CD4-positive, alpha-beta T cell treated with Interleukin-21 for 1 hour (primary cell): ENCODE results near the gene ANKS1A.

Experiments
- DNase-seq: peaks from one replicate; pipeline ENCODE4 v3.0.0-alpha.2; 2020

The ANKS1A gene

DNA sequence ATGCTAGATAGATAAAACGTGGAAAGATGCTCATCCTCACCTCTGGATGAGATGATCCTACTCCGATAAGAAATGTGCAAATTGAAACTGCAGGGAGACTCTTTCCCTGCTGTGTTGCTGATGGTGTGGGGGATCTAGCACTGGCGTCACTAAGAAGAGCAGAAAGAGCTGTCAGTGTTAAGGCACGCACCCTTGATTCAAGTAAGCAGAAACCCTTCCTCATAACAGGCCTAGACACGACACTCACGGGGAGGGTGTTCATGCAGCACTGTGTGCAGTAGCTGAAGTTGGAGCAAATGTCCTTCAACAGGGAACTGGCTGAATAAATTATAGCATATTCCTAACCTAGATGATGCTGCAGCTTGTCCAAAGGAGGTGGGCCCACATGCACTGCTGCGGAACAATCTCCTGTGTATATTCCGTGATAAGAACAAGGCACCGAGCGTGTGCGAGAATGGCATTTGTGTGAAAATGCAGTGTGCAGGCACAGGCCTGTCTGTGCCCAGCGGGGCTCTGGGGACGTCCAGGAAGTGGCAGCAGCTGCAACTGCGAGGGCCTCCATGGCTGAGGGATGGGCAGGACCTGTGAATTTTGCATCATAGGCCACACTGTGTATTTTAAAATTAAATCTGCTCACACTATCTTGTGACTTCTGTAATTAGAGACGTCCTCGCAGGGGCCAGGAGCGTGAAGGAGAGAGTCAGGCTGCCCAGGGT, 188.1 kb downstream of the ANKS1A start:
- no peak for DNase-seq

- DNase-seq: no peak
Measured at GRCh38 chr6:35077713-35078105, 188.7 kb downstream of the ANKS1A start.

DNA sequence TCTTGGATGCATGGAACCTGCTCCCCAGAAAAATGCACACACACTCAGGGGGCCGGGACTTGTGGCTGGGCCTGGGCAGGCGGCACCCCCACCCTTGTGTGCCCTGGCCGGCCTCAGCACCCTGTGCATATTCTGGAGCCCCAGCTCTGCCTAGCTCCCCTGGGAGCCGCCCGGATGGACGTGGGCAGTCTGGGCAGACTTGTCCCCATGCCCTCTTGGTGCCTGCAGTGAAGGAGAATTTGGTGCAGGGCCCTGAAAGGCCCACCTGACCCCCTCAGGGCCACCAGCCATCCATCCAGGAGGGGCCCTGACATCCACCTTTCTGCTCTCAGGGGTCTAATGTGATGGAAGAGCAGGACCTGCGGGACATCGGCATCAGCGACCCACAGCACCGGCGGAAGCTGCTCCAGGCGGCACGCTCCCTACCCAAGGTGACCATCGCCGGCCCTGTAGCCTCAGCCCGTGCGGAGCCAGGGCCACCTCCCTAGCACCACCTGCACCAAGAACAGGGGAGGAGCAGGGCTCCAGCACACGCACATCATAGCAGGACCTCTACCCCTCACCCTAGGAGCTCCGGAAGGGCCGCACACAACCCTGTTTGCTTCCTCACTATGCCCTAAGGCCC, 189.3 kb downstream of the ANKS1A start:
- DNase-seq: no peak

GRCh38 chr6:35078896-35079295, 189.8 kb downstream of the ANKS1A start:
- no peak for DNase-seq

- no peak for DNase-seq
Measured at GRCh38 chr6:35079311-35080000, 190.4 kb downstream of the ANKS1A start.

DNA sequence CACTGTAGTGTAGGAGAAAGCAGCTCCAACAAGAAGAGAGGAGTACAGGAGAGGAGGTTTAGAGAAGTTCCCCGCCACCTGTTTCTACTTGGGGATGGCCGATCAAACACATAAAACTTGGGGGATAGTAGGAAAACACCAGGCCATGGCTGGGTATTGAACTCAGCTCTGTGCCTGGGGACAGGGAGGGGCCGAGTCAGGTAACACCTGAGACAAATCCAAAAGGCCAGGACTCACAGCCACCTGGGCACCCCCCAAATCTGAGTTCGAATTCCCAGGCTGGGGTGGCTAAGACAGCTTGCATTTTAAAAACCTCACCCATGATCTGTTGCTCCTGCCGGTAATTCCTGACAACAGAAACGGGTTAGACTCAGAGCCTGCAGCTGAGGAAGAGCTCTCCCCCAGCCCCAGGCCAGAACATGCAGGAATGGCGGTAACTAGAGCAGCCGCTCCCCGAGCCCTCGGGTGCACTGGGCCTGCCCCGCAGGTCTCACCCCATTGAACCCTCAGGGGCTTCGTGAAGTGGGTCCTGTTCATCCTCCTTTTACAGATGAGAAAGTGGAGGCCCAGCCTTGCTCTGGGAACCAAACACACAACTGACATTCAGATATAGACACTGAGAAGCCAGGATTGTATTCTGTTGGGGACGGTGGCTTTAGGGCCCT, 191.1 kb downstream of the ANKS1A start:
- DNase-seq: no peak

DNA sequence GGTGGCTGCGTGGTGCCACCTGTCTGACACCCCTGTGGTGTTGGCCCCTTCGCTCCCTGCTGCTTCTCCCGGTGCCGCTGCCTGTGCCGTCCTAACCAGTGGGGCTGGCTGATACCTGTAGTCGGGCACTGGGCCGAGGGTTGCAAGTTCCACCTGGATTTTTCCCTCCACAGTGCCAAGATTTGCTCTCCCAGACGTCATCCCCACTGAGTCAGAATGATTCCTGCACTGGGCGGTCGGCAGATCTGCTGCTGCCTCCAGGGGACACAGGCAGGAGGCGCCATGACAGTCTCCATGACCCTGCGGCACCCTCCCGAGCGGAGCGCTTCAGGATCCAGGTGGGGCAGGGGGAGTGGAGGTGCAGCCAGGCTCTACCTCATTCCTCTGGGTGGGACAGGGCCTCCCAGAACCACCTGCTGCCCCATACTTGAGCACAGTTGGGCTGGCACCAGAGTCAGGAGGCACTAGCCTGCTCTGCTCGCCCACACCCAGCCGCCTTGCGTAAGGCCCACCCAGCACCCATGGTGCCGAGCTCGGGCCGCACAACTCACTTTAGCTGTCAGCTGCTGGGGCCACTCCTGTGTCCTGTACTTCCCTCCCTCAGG, 191.9 kb downstream of the ANKS1A start:
- DNase-seq: no peak

- DNase-seq: no peak
Measured at GRCh38 chr6:35081426-35081851, 192.4 kb downstream of the ANKS1A start.

- DNase-seq: no peak
Measured at GRCh38 chr6:35082046-35082732, 193.1 kb downstream of the ANKS1A start.

- no peak for DNase-seq
Measured at GRCh38 chr6:35082733-35083403, 193.8 kb downstream of the ANKS1A start.

DNA sequence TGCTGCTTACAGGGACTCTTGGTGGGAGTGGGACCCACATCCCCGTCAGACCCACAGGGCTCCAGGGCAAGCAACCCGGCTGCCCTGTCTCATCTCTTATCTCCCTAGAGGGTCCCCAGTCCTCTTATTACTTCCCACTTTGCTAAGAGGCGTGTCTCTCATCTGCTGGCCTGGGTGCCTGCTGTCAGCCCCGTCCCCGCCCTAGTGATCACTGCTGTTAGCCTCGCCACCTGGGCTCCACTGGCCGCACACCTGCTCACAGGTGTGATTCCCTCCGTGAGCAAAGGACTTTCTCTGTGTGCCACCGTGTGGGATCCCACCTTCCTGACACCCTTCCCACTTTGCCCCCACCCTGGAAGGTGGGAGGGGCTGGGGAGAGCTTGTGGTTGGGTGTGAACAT, 194.5 kb downstream of the ANKS1A start:
- DNase-seq: no peak

DNA sequence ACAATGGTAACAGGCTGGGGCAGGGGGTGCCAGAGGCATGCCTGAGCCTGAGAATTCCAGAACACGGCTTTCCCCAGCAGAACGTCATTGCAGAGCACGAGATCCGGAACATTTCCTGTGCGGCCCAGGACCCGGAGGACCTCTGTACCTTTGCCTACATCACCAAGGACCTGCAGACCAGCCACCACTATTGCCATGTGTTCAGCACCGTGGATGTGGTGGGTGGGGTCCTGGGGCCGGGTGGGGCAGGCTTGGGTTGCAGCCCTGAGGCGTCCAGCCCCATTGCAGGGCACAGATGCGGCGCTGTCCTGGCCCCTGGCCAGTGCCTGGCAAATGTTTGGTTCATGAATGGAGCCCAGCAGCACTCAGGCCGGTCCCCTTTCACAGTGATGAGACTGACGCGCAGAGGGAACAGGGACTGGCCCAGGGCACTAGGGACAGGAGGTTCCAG, 195.0 kb downstream of the ANKS1A start:
- no peak for DNase-seq

DNA sequence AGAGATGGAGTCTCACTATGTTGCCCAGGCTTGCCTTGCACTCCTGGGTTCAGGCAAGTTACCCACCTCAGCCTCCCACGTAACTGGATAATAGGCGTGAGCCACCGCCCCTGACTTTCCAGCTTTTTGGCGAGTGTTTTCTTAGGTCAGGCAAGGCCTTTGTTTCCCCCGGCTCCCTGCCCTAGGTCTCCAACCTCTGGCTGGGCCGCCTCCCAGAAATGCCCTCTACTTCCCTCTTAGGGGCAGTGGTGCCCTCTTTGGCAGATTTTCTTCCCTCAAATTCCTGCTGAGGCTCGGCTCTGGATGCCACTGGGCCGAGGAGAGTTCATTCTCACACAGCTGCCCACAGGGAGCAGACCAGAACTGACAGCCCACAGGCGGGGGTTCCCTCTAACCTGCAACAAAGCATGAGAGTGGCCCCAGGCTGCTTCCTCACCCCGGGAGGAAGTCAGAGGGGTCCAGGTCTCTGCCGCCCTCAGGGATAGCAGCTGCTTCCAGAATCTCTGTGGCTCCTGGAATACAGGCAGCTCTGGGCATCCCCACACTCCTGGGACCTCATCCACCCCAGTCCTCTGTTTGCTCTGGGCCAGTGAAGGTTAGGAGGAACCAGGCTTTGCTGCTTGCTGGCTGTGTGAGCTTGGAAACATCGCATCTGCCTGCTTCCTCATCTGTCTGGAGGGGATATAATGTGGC, 195.6 kb downstream of the ANKS1A start:
- no peak for DNase-seq

DNA sequence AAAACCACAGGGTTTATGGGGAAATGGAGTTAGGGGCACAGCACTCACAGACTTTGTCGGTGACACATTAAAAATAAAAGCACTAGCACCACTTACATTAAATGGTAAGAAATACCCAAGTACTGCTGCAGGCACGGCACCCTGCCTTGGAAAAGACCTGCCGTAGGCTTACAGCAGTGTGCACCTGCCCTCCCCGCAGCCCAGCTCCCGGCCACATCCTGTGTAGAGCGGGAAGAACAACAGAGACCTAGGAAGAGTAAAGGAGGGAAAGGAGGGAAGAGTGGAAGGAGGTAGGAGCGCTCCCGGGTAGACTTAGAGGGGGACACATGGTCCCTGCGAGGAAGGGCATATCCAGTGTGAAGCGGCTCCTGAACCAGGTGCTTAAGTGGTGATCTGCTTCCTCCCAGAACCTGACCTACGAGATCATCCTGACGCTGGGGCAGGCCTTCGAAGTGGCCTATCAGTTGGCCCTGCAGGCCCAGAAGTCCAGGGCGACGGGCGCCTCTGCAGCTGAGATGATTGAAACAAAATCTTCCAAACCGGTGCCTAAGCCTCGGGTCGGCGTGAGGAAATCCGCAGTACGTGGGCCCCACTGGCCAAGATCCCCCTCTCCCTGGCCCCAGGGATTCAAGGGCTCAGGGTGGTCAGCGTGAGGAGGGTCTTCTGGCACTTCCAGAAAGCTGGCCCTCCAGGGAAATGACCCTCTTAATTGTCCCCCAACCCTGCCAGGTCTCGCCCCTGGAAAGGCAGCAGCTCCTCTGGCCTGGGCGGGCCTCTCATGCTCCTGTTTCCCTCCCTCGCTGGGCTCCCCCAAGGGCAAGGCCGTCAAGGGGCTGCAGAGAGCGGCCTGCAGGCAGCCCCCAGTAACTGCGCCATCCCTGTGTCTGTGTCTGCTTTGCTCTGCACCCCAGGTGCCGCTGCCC, 196.6 kb downstream of the ANKS1A start:
- no peak for DNase-seq

- DNase-seq: no peak
Measured at GRCh38 chr6:35086282-35086632, 197.2 kb downstream of the ANKS1A start.

DNA sequence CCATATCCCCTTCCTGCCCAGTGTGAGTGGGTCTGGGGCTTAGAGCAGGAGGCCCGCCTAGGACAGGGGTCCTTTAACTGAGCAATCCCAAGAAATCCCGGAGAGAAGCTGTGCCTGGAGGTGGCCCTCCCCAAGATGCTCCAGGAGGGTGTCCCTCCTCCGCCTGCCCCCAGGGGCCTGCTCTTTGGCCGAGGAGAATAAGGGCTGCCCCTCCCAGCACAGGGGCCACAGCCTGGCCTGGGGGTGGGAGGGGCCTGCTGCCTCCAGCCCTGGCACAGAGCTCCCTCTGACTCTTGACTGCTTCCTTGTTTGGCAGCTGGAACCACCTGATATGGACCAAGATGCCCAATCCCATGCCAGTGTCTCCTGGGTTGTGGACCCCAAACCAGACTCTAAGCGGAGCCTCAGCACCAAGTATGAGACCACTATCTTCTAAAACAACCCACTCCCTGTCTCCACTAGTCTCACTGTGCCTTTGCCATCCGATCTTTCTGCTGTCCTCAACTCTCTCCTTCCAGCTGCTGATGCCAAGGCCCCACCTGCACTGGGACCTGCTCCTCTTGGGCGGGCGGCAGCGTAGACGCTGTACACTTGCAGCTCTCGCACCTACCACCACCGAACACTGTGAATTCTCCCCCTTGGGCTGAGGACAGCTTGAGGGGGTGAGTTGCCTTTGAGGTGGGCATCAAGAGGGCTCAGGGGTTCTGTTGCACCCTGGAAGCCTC, 197.7 kb downstream of the ANKS1A start:
- no peak for DNase-seq

GRCh38 chr6:35087361-35088280, 198.6 kb downstream of the ANKS1A start:
- DNase-seq: no peak
